DOHH2 (cell line): ENCODE results near the gene NFKBIE.

Experiments used
- H3F3A ChIP-seq: fragments of 200-600 bp; sonication (generic), shearing (Covaris generic); 2 replicates; pipeline ENCODE4 v1.6.0; 2016; ENCODE audit warnings: antibody characterized with exemption, mild to moderate bottlenecking; ENCODE audit not compliant: control insufficient read depth, insufficient read depth
- H3K27ac ChIP-seq: fragments of 200-600 bp; sonication (generic); 2 replicates; pipeline ENCODE4 v1.5.1; 2014; ENCODE audit warnings: low read depth, mild to moderate bottlenecking, low read length, moderate library complexity
- H3K27me3 ChIP-seq: fragments of 200-600 bp; sonication (generic); 2 replicates; pipeline ENCODE4 v1.6.1; 2014; ENCODE audit warnings: mild to moderate bottlenecking, low read length, mixed read lengths; ENCODE audit not compliant: control insufficient read depth
- H3K36me3 ChIP-seq: fragments of 200-600 bp; sonication (generic); 2 replicates; pipeline ENCODE4 v1.6.1; 2014; ENCODE audit warnings: mild to moderate bottlenecking, low read length, moderate library complexity, mixed read lengths; ENCODE audit not compliant: control insufficient read depth
- H3K4me1 ChIP-seq: fragments of 200-600 bp; sonication (generic); 2 replicates; pipeline ENCODE4 v1.6.1; 2014; ENCODE audit warnings: mild to moderate bottlenecking, low read length, mixed read lengths; ENCODE audit not compliant: control insufficient read depth
- H3K4me2 ChIP-seq: fragments of 200-600 bp; sonication (generic); 2 replicates; pipeline ENCODE4 v1.6.0; 2014; ENCODE audit warnings: mild to moderate bottlenecking, low read length, moderate library complexity
- H3K4me3 ChIP-seq: fragments of 200-600 bp; sonication (generic); 2 replicates; pipeline ENCODE4 v1.5.1; 2014; ENCODE audit warnings: mild to moderate bottlenecking, low read length, mixed read lengths
- H3K79me2 ChIP-seq: fragments of 200-600 bp; sonication (generic); 2 replicates; pipeline ENCODE4 v1.6.1; 2014; ENCODE audit warnings: mild to moderate bottlenecking, low read length, mixed read lengths; ENCODE audit not compliant: control insufficient read depth
- H3K9me2 ChIP-seq: fragments of 200-600 bp; sonication (generic); replicated peaks from 2 replicates; pipeline ENCODE4 v1.6.1; 2014; ENCODE audit warnings: mild to moderate bottlenecking, low read length, mixed read lengths; ENCODE audit not compliant: control insufficient read depth
- H3K9me3 ChIP-seq: fragments of 200-600 bp; sonication (generic); 2 replicates; pipeline ENCODE4 v1.6.1; 2014; ENCODE audit warnings: antibody characterized with exemption, low read length, mixed read lengths; ENCODE audit not compliant: control insufficient read depth, insufficient read depth
- H4K20me1 ChIP-seq: fragments of 200-600 bp; sonication (generic); 2 replicates; pipeline ENCODE4 v1.6.0; 2014; ENCODE audit warnings: low read depth, mild to moderate bottlenecking, antibody characterized with exemption, low read length, moderate library complexity; ENCODE audit not compliant: control insufficient read depth, insufficient read depth
- EZH2phosphoT487 ChIP-seq: fragments of 200-600 bp; sonication (generic); IDR thresholded peaks from 2 replicates; pipeline ENCODE4 v1.6.1; 2017; ENCODE audit warnings: borderline replicate concordance, mild to moderate bottlenecking, antibody characterized with exemption, low read length, moderate library complexity, mixed read lengths
- TF ChIP-seq, protein P1 (sequence below): fragments of 200-600 bp; sonication (generic); IDR thresholded peaks from one replicate; pipeline ENCODE4 v1.5.1; 2014; ENCODE audit warnings: antibody characterized with exemption, mild to moderate bottlenecking, low read depth, low read length; ENCODE audit not compliant: poor library complexity, severe bottlenecking

Gene NFKBIE

DNA sequence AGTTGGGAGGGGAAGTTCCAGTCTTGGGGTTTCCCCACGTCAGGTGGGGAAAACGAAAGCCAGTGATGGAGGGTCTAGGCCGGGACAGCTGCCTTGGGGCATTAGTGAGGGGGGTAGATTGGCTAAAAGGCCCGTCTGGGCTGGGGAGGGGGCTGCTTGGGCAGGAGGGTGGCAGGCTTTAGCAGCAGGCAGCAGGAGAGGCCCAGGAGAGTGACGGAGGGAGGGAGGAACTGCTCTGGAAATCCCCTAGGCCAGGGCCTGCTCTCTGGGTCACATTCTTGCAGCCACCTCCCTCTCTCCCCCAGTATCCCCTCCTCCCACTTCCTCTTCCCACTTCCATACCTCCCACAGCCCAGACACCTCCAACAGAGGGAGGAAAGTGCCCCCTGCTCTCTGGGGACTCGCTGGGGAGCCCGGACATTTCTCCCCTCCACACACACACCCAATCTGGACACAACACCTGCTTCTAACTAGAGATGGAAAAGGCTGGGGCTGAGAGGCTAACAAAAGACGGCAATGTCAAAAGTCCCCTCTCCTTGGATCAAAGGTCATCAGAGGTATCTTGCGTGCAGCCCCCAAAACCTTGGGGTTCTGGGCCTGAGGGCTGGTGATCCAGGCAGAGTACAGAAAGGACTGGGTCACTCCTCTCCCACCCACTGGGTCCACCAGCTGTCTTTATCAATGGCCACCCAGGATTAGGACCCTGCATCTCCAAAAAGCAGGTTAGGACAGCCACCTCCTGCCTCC, 1.8 kb downstream of the NFKBIE start:
- peaks cover 61% of the 10 kb centered on the region for H3K36me3 ChIP-seq
- H3K9me2 ChIP-seq: no peaks in the 10 kb centered on the region
- H3K27me3 ChIP-seq: peaks cover 5% of the 10 kb centered on the region
- H3K79me2 ChIP-seq: peaks cover 42% of the 10 kb centered on the region
- TF ChIP-seq EZH2phosphoT487: no peak
- TF ChIP-seq, protein P1, sequence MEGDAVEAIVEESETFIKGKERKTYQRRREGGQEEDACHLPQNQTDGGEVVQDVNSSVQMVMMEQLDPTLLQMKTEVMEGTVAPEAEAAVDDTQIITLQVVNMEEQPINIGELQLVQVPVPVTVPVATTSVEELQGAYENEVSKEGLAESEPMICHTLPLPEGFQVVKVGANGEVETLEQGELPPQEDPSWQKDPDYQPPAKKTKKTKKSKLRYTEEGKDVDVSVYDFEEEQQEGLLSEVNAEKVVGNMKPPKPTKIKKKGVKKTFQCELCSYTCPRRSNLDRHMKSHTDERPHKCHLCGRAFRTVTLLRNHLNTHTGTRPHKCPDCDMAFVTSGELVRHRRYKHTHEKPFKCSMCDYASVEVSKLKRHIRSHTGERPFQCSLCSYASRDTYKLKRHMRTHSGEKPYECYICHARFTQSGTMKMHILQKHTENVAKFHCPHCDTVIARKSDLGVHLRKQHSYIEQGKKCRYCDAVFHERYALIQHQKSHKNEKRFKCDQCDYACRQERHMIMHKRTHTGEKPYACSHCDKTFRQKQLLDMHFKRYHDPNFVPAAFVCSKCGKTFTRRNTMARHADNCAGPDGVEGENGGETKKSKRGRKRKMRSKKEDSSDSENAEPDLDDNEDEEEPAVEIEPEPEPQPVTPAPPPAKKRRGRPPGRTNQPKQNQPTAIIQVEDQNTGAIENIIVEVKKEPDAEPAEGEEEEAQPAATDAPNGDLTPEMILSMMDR: no peak
- peak overlapping the region; percentile 93 for H3K27ac ChIP-seq
- H3K4me3 ChIP-seq: peak overlapping the region; percentile 86
- no peaks in the 10 kb centered on the region for H3K9me3 ChIP-seq
- peaks cover 18% of the 10 kb centered on the region for H3F3A ChIP-seq
- H4K20me1 ChIP-seq: no peaks in the 10 kb centered on the region
- peak overlapping the region; percentile 90 for H3K4me2 ChIP-seq
- H3K4me1 ChIP-seq: peaks cover 67% of the 10 kb centered on the region

DNA sequence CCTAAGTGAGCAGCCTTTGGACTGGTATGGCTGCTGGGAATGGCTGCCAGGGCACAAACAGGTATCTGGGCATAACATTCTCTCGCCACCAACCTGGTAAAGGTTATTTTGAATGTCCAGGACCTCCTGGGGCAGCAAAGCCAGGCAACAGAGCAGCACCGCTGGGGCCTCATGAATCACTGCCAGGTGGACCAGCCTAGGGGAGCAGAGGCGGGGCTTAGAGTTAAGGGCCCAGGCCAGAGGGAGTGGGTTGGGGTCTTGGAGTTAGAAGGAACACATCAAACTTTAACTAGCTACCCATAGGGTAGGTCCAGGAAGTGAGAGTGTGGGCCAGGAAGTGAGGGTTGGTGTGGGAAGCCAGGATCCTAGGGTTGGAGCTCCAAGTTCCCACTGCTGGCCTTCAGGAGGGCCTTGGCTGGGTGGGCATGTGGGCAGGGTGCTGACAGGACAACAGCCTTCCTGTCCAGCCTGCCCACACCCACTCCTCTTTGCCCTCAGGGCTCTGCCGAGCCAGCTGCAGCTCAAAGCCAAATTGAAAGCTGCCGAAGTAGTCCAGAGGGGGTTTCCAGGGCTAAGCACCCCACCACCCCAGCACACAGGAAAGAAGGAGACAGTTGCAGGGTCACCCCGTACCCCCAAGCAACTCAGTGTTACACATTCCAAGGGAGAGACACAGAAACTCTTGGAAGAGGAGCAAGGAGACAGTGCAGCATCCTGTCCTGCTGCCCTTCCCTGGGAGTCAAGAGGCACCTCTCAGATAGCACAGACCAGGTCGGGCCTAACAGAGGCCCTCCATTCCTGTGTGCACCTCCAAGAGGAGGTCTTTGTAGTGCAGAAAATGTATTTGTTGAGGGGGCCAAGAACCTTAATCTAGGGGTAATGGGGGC, 2.6 kb downstream of the NFKBIE start:
- Histone ChIP-seq H3K9me2 (no peaks in the 10 kb centered on the region), H3K4me2 (peak overlapping the region; percentile 90), H3K4me3 (peak overlapping the region; percentile 86), H3K36me3 (peaks cover 69% of the 10 kb centered on the region), H4K20me1 (no peaks in the 10 kb centered on the region), H3F3A (peaks cover 25% of the 10 kb centered on the region), H3K9me3 (no peaks in the 10 kb centered on the region), H3K27ac (peak overlapping the region; percentile 93), H3K79me2 (peaks cover 42% of the 10 kb centered on the region), H3K4me1 (peaks cover 67% of the 10 kb centered on the region), H3K27me3 (no peaks in the 10 kb centered on the region)
- no peak for TF ChIP-seq EZH2phosphoT487
- TF ChIP-seq, protein P1: no peak

DNA sequence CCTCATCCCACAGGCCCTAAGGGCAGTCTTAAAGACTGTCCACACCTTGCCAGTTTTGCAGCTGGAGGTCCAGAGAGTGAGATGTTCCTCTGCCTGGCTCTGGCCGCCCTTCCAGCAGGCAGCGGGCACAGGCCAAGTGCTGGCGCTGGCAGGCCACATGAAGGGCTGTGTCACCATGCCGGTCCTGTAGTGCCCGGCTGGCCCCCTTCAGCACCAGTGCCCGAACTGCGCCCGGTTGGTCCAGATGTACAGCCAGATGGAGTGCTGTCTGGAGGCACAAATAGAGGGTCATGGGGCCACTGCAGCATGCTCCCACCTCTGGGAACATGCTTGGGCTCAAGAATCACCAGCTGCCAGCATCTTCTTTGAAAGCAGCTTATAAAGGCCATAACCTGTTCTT, 3.8 kb downstream of the NFKBIE start:
- Histone ChIP-seq H3K4me3 (no peak overlapping the region), H3K27ac (0 out of 2 replicates have a peak overlapping the region, but pooled peaks have one; percentile 0), H3K9me3 (no peaks in the 10 kb centered on the region), H3K79me2 (peaks cover 48% of the 10 kb centered on the region), H3K4me1 (peaks cover 64% of the 10 kb centered on the region), H4K20me1 (no peaks in the 10 kb centered on the region), H3K9me2 (no peaks in the 10 kb centered on the region), H3K27me3 (no peaks in the 10 kb centered on the region), H3K36me3 (peaks cover 72% of the 10 kb centered on the region), H3K4me2 (peak overlapping the region; percentile 90), H3F3A (peaks cover 23% of the 10 kb centered on the region)
- TF ChIP-seq, protein P1: no peak
- no peak for TF ChIP-seq EZH2phosphoT487
